SK-N-SH (cell line): ENCODE results near the gene GMPPA. TPM values are rescaled to one million over a fixed set of nuclear protein-coding genes. Genes with fewer than 3 reads are reported as not detected.

ENCODE experiments used
- CTCF ChIA-PET: fragments of 300-600, 350-600 bp; formaldehyde crosslinking; extraction: SDS; loops from one replicate; lab custom pipeline; 2021; lab: Yijun Ruan, JAX
- POLR2A ChIA-PET: fragments of 350-600 bp; sonication (Branson Sonifier 250); formaldehyde crosslinking; extraction: SDS; loops from one replicate; lab custom pipeline; 2020; ENCODE audit warnings: antibody characterized with exemption, inconsistent platforms; lab: Yijun Ruan, JAX
- DNase-seq: peaks from one replicate; pipeline ENCODE4 v3.0.0; 2012
- H2AFZ ChIP-seq: fragments of 200-600 bp; sonication (generic); 2 replicates; pipeline ENCODE4 v1.8.1; 2016; ENCODE audit warnings: antibody characterized with exemption, mild to moderate bottlenecking, low read depth
- H3F3A ChIP-seq: fragments of 200-600 bp; sonication (generic); replicated peaks from 2 replicates; pipeline ENCODE3; 2016; ENCODE audit warnings: antibody characterized with exemption, mild to moderate bottlenecking; ENCODE audit not compliant: insufficient read depth
- H3K27ac ChIP-seq, 2 experiments: fragments of 200-500 bp in 1 of 2; fragments of 200-600 bp in 1 of 2; sonication (Bioruptor generic) in 1 of 2; sonication (generic), shearing (Covaris generic) in 1 of 2; 2 replicates each; pipeline versions ENCODE4 v1.5.1 to v1.6.1; 2014 to 2016; ENCODE audit warnings: low read depth in 2 of 2, inconsistent platforms in 1 of 2, low read length in 1 of 2, mild to moderate bottlenecking in 1 of 2, mixed read lengths in 1 of 2
- H3K27me3 ChIP-seq: fragments of 200-600 bp; sonication (generic), shearing (Covaris generic); 2 replicates; pipeline ENCODE4 v1.6.1; 2016; ENCODE audit warnings: mixed run types; ENCODE audit not compliant: insufficient read depth
- H3K36me3 ChIP-seq, 2 experiments: fragments of 200-500 bp in 1 of 2; fragments of 200-600 bp in 1 of 2; sonication (Bioruptor generic) in 1 of 2; sonication (generic) in 1 of 2; replicated peaks in 1 of 2; 2 replicates each; pipeline versions ENCODE3 to v1.5.1; 2014 to 2016; ENCODE audit warnings: low read length in 1 of 2, mild to moderate bottlenecking in 1 of 2; ENCODE audit not compliant: insufficient read depth in 2 of 2, control insufficient read depth in 1 of 2
- H3K4me1 ChIP-seq, 2 experiments: fragments of 200-500 bp in 1 of 2; fragments of 200-600 bp in 1 of 2; sonication (Bioruptor generic) in 1 of 2; sonication (generic), shearing (Covaris generic) in 1 of 2; 2 replicates each; pipeline versions ENCODE4 v1.5.1 to v1.6.1; 2014 to 2016; ENCODE audit warnings: low read depth in 1 of 2, low read length in 1 of 2, mixed run types in 1 of 2; ENCODE audit not compliant: insufficient read depth in 2 of 2, control insufficient read depth in 1 of 2
- H3K4me2 ChIP-seq: fragments of 200-600 bp; sonication (generic), shearing (Covaris generic); 2 replicates; pipeline ENCODE4 v1.6.1; 2017; ENCODE audit warnings: mixed run types
- H3K4me3 ChIP-seq, 2 experiments: fragments of 200-500 bp in 1 of 2; fragments of 200-600 bp in 1 of 2; sonication (Bioruptor generic) in 1 of 2; sonication (generic), shearing (Covaris generic) in 1 of 2; 2 replicates each; pipeline versions ENCODE4 v1.5.1 to v1.8.1; 2014 to 2016; ENCODE audit warnings: low read depth in 2 of 2, inconsistent platforms in 1 of 2, low read length in 1 of 2, mild to moderate bottlenecking in 1 of 2, mixed read lengths in 1 of 2, moderate library complexity in 1 of 2
- H3K79me2 ChIP-seq: fragments of 200-600 bp; sonication (generic); 2 replicates; pipeline ENCODE4 v1.8.1; 2017; ENCODE audit warnings: mild to moderate bottlenecking; ENCODE audit not compliant: insufficient read depth
- H3K9ac ChIP-seq: fragments of 200-600 bp; sonication (generic); 2 replicates; pipeline ENCODE4 v1.6.1; 2017; ENCODE audit warnings: mixed run types
- H3K9me2 ChIP-seq: fragments of 200-600 bp; sonication (generic); 2 replicates; pipeline ENCODE4 v1.6.1; 2017; ENCODE audit warnings: mixed run types
- H3K9me3 ChIP-seq: fragments of 200-600 bp; sonication (generic); 2 replicates; pipeline ENCODE4 v1.6.1; 2017; ENCODE audit warnings: mixed run types, mild to moderate bottlenecking, moderate library complexity
- H4K20me1 ChIP-seq: fragments of 200-600 bp; sonication (generic); 2 replicates; pipeline ENCODE4 v1.6.1; 2017; ENCODE audit warnings: mild to moderate bottlenecking, mixed run types; ENCODE audit not compliant: insufficient read depth
- ELF1 ChIP-seq: IDR thresholded peaks from 2 replicates; pipeline ENCODE4 v1.4.0; 2012
- EP300 ChIP-seq, 2 experiments: IDR thresholded peaks; 2 replicates each; pipeline versions ENCODE4 v1.4.0 to v1.6.1; 2012; ENCODE audit warnings: borderline replicate concordance in 1 of 2, low read depth in 1 of 2, low read length in 1 of 2
- EZH2phosphoT487 ChIP-seq: fragments of 200-600 bp; sonication (generic); IDR thresholded peaks from 2 replicates; pipeline ENCODE4 v1.6.1; 2017; ENCODE audit warnings: low read depth, mixed run types, mild to moderate bottlenecking, antibody characterized with exemption, moderate library complexity, borderline replicate concordance
- FOSL2 ChIP-seq: IDR thresholded peaks from 2 replicates; pipeline ENCODE4 v1.4.0; 2012; ENCODE audit warnings: low read depth, mild to moderate bottlenecking, moderate library complexity, borderline replicate concordance
- FOXJ3 ChIP-seq: sonication (generic); formaldehyde crosslinking; IDR thresholded peaks from 2 replicates; pipeline ENCODE4 v1.5.1; 2020; ENCODE audit warnings: mild to moderate bottlenecking, missing genetic modification reagents
- FOXM1 ChIP-seq: IDR thresholded peaks from 2 replicates; pipeline ENCODE4 v1.4.0; 2012; ENCODE audit warnings: low read depth, mild to moderate bottlenecking
- GABPA ChIP-seq: IDR thresholded peaks from 2 replicates; pipeline ENCODE4 v1.4.0; 2012; ENCODE audit warnings: low read depth, mild to moderate bottlenecking
- GATA2 ChIP-seq: sonication (generic); formaldehyde crosslinking; IDR thresholded peaks from 2 replicates; pipeline ENCODE4 v1.5.0; 2020; ENCODE audit warnings: mild to moderate bottlenecking, missing genetic modification reagents
- JUND ChIP-seq: IDR thresholded peaks from 2 replicates; pipeline ENCODE4 v1.4.0; 2012
- MEF2A ChIP-seq: IDR thresholded peaks from 2 replicates; pipeline ENCODE4 v1.4.0; 2012; ENCODE audit warnings: low read depth, borderline replicate concordance
- MXI1 ChIP-seq: IDR thresholded peaks from 2 replicates; pipeline ENCODE4 v1.6.1; 2012; ENCODE audit warnings: mild to moderate bottlenecking, low read depth, low read length, improper control_type of control experiment
- NFIC ChIP-seq: IDR thresholded peaks from 2 replicates; pipeline ENCODE4 v1.4.0; 2012; ENCODE audit warnings: borderline replicate concordance
- PBX3 ChIP-seq: IDR thresholded peaks from 2 replicates; pipeline ENCODE4; 2012
- RCOR1 ChIP-seq: fragments of 150-350 bp; IDR thresholded peaks from 2 replicates; pipeline ENCODE4 v1.6.1; 2017; ENCODE audit warnings: antibody characterized with exemption, low read length
- RXRA ChIP-seq: IDR thresholded peaks from 2 replicates; pipeline ENCODE4 v1.4.0; 2012; ENCODE audit warnings: low read depth, mild to moderate bottlenecking, borderline replicate concordance
- SIN3A ChIP-seq: IDR thresholded peaks from 2 replicates; pipeline ENCODE4 v1.6.1; 2012; ENCODE audit warnings: low read depth, mild to moderate bottlenecking, low read length, moderate library complexity, borderline replicate concordance
- SMC3 ChIP-seq: IDR thresholded peaks from 2 replicates; pipeline ENCODE4 v1.6.1; 2012; ENCODE audit warnings: low read depth, low read length, improper control_type of control experiment
- TAF1 ChIP-seq: IDR thresholded peaks from 2 replicates; pipeline ENCODE4 v1.6.1; 2012; ENCODE audit warnings: low read depth, mild to moderate bottlenecking, low read length, moderate library complexity, borderline replicate concordance
- WGBS: methylation state at CpG from one replicate; pipeline ENCODE4 v1.1.6; 2017; ENCODE audit warnings: low lambda C conversion rate; 5-methylcytosine and 5-hydroxymethylcytosine counted together
- polyA plus RNA-seq, 3 experiments: library from polyadenylated mRNA; depleted of rRNA; stranded (reverse); fragments of >200 nt; gene quantifications; 2 replicates each; pipeline ENCODE4 v1.2.3, GENCODE V29; 2012
- small RNA-seq, 7 experiments: library from RNA; depleted of rRNA; stranded (forward); fragments of <200 nt; gene quantifications; one replicate each; pipeline ENCODE3, GENCODE V24; 2012
- TF ChIP-seq, protein P1 (sequence below): IDR thresholded peaks from 2 replicates; pipeline ENCODE4 v1.4.0; 2012; ENCODE audit warnings: low read depth, borderline replicate concordance

Gene GMPPA
- polyA plus RNA-seq, 1 of the 3 experiments (the other 2 are of a cell fraction) = 61.3 TPM

DNA sequence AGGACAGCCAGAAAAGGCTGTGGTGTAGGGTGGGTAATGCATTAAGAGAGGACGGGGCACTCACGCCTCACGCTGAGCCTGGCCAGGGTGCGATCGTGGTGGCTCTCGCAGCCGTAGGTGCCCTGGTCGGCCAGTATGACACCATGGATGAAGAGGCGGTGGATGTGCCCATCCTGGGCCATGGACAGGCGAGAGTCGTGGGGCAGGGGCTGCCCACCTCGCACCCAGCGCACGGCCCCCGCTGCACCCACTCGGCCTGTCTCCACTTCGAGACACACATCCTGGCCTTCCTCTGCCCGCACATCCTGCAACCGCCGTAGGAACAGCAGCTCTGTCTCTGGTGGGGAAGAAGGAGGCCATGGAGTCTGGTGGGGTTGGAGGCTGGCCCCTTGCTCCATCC, 57.3 kb downstream of the GMPPA start:
- TF ChIP-seq RXRA = no peak
- no peak for TF ChIP-seq FOXJ3 (CRISPR knock-in tag)
- TF ChIP-seq MXI1 = no peak
- TF ChIP-seq FOXM1 = no peak
- no peak for TF ChIP-seq JUND
- no peak for TF ChIP-seq EZH2phosphoT487
- no peak for TF ChIP-seq TAF1
- TF ChIP-seq EP300 (IDR thresholded peaks at IDR 0.05; ENCODE audit: borderline replicate concordance in 1 of 2, low read depth in 1 of 2, low read length in 1 of 2) = no peak
- TF ChIP-seq SIN3A = no peak
- TF ChIP-seq ELF1 = no peak
- TF ChIP-seq, protein P1, sequence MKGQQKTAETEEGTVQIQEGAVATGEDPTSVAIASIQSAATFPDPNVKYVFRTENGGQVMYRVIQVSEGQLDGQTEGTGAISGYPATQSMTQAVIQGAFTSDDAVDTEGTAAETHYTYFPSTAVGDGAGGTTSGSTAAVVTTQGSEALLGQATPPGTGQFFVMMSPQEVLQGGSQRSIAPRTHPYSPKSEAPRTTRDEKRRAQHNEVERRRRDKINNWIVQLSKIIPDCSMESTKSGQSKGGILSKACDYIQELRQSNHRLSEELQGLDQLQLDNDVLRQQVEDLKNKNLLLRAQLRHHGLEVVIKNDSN = no peak
- no peak for TF ChIP-seq GATA2 (CRISPR knock-in tag)
- no peak for TF ChIP-seq SMC3
- ChIA-PET POLR2A (interaction anchor here (0.7 kb wide), 1 partner anchor 203 kb away, joined by 4 read pairs; no protein-coding TSS in a partner anchor), CTCF (interaction anchor here (0.8 to 7.5 kb wide), 7 partner anchors 12 to 87 kb away, joined by 3 to 107 read pairs (median 4); partner anchors contain the start of genes CHPF, OBSL1 and TMEM198)

DNA sequence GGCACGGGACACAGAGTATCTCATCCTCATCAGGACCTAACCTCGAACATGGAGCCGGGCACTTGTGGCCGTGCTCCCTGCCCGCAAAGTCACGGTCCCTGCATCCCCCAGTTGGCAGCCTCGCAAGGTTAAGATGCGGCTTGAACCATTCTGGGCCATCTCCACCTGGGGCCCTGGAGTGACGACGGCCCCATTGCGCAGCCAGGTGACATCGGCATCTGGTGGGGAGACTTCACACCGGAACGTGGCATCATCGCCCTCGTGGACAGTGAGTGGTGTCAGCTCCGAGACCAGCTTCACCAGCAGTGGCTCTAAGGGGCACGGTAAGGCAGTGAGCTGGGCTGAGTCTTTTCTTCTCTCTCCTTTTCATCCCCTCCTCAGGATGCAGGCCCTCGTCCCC, 57.7 kb downstream of the GMPPA start:
- POLR2A ChIA-PET = no interaction called here
- Histone ChIP-seq H3K27me3 (no peaks in the 10 kb centered on the region), H2AFZ (no peak overlapping the region), H3K4me2 (no peak overlapping the region), H3K4me3 (no peak overlapping the region), H3K27ac (no peak overlapping the region), H3K9me2 (no peaks in the 10 kb centered on the region), H3K9me3 (no peaks in the 10 kb centered on the region), H3K36me3 (no peaks in the 10 kb centered on the region), H4K20me1 (no peaks in the 10 kb centered on the region), H3F3A (peaks cover 2% of the 10 kb centered on the region), H3K79me2 (no peaks in the 10 kb centered on the region), H3K4me1 (peaks cover 0 to 15% of the 10 kb centered on the region in 2 experiments; a peak in 1 of 4 replicates), H3K9ac (no peak overlapping the region)
- DNase-seq = no peak
- CTCF ChIA-PET = interaction anchor here (0.8 to 7.5 kb wide), 3 partner anchors 14 to 40 kb away, joined by 3 to 107 read pairs (median 9); partner anchors contain the start of genes CHPF, OBSL1 and TMEM198
- TF ChIP-seq RCOR1 (no peak), PBX3 (no peak), GABPA (no peak), MEF2A (no peak), RXRA (no peak), NFIC (no peak), FOXJ3 (CRISPR knock-in tag) (no peak), SMC3 (no peak), FOSL2 (no peak)
- 96% methylated on average over 5 of the region's 19 CpGs for WGBS

More for the DNA sequence above, 57.3 kb downstream of the GMPPA start:
- Histone ChIP-seq H3K4me3 (no peak overlapping the region), H3K4me1 (peaks cover 0 to 16% of the 10 kb centered on the region in 2 experiments; a peak in 1 of 4 replicates), H3K27me3 (no peaks in the 10 kb centered on the region), H3K36me3 (no peaks in the 10 kb centered on the region), H3K9me3 (no peaks in the 10 kb centered on the region), H4K20me1 (no peaks in the 10 kb centered on the region), H2AFZ (no peak overlapping the region), H3K79me2 (no peaks in the 10 kb centered on the region), H3K9ac (no peak overlapping the region), H3K27ac (no peak overlapping the region), H3K9me2 (no peaks in the 10 kb centered on the region), H3K4me2 (no peak overlapping the region), H3F3A (no peaks in the 10 kb centered on the region)
- WGBS = 91% methylated on average over 20 of the region's 20 CpGs
- DNase-seq = no peak

Small RNA genes within 50 kb of the gene (small RNA-seq; reads per million reads assigned to genes)
- gene MIR3132 = 0 reads per million in 7 experiments

Other genes starting within 250 kb of the GMPPA start
- 0.03 TPM in 1 of 2 replicates, not detected in the other for gene TUBA4B, start 245.6 kb upstream of the GMPPA start, polyA plus RNA-seq (2012; rRNA removed)
- 4.8 and 6.2 TPM in 2 replicates for gene TUBA4A, start 245.0 kb upstream of the GMPPA start, polyA plus RNA-seq (2012; rRNA removed)
- 37.2 and 39.9 TPM in 2 replicates for gene DNAJB2, start 219.5 kb upstream of the GMPPA start, polyA plus RNA-seq (2012; rRNA removed)
- 7.4 and 9.5 TPM in 2 replicates for gene PTPRN, start 189.5 kb upstream of the GMPPA start, polyA plus RNA-seq (2012; rRNA removed)
- gene RESP18, start 166.1 kb upstream of the GMPPA start, polyA plus RNA-seq (2012; rRNA removed) = not detected in 2 replicates
- gene DNPEP, start 111.0 kb upstream of the GMPPA start, polyA plus RNA-seq (2012; rRNA removed) = 80.7 and 92.6 TPM in 2 replicates
- 0.21 and 0.28 TPM in 2 replicates for gene DES, start 80.5 kb upstream of the GMPPA start, polyA plus RNA-seq (2012; rRNA removed)
- gene SPEG, start 64.0 kb upstream of the GMPPA start, polyA plus RNA-seq (2012; rRNA removed) = 98.3 and 107 TPM in 2 replicates
- gene ASIC4, start 15.6 kb downstream of the GMPPA start, polyA plus RNA-seq (2012; rRNA removed) = 0.05 and 0.10 TPM in 2 replicates
- 119 and 141 TPM in 2 replicates for gene CHPF, start 44.9 kb downstream of the GMPPA start, polyA plus RNA-seq (2012; rRNA removed)
- gene TMEM198, start 45.1 kb downstream of the GMPPA start, polyA plus RNA-seq (2012; rRNA removed) = 4.7 and 7.0 TPM in 2 replicates
- gene OBSL1, start 72.6 kb downstream of the GMPPA start, polyA plus RNA-seq (2012; rRNA removed) = 70.9 and 93.0 TPM in 2 replicates
- 1.2 and 1.6 TPM in 2 replicates for gene INHA, start 73.4 kb downstream of the GMPPA start, polyA plus RNA-seq (2012; rRNA removed)
- gene STK11IP, start 99.0 kb downstream of the GMPPA start, polyA plus RNA-seq (2012; rRNA removed) = 22.1 and 22.9 TPM in 2 replicates
- gene SLC4A3, start 128.7 kb downstream of the GMPPA start, polyA plus RNA-seq (2012; rRNA removed) = 12.2 and 12.3 TPM in 2 replicates